NCI-H2196 (cell line): ENCODE results near the gene KRTAP1-1.
A peak's percentile ranks its signal among the peaks of the same experiment; 100 is the strongest.
"Not testable (repeated sequence)": the region's sequence is repeated elsewhere in the genome, so short reads cannot be mapped to it uniquely, and the experiment has no call there.

Source experiments
- DNase-seq: peaks from one replicate; lab custom pipeline; 2025; ENCODE audit not compliant: unreplicated experiment; lab: John Stamatoyannopoulos, UW

The KRTAP1-1 gene

DNA sequence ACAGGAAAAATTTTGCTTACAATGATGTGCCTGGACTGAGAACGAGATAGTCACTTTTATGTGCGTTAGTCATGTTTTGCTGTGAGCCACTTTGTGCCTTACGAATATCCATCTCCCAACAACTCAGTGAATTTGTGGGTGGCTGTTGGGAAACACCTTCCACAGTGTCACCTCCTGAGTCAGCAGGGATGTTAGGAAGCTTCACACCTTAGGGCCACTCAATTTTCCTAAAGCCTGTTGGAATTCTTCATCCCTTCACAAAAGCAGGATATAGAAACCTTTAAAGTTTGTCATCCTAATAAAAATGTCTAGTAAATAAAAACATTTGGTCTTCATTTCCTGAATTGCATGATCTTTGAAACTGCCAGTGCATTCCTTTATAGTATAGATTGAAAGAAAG, 28.1 kb downstream of the KRTAP1-1 start:
- no peak for DNase-seq

- no peak for DNase-seq
These were observed 28.7 kb downstream of the KRTAP1-1 start for GRCh38 chr17:41012326-41013120.

DNA sequence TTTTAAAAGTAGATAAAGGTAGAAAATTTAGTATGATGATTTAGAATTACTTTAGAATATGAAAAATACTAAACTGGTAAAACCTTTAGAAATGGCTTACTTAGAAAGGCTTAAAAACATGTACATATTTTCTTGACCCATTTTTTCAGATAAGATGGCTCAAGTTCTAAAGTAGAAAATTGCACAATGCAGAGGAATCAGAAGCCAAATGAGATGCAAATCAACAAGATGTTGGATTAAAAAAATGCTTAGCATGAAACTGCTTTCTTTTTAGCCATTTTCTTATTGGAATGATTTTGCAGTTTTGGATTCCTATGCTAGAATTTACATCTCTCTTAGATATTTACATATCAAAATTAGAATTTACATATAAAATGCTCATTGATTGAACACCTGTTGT, 30.8 kb downstream of the KRTAP1-1 start:
- DNase-seq = no peak

DNA sequence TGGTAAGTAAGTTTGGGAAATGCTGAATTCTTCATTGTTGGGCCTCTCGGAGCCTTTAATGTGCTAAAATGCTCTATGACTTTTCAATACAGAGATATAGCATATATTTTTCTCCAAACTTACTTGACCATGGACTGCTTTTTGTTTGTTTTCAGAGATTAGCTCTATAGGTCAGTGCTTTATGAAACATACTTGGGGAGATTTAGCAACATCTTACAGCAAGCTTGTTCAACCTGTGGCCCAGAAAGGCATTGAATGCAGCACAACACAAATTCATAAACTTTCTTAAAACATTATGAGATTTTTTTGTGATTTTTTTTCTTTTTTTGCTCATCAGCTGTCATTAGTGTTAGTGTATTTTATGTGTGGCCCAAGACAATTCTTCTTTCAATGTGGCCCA, 31.3 kb downstream of the KRTAP1-1 start:
- no peak for DNase-seq

- no peak for DNase-seq
These were observed 31.9 kb downstream of the KRTAP1-1 start for GRCh38 chr17:41009301-41009760.

GRCh38 chr17:41008811-41009210, 32.4 kb downstream of the KRTAP1-1 start, which contains the start of gene KRTAP3-1:
Gene KRTAP3-1 (minus strand): TSS chr17:41009128. CDS start chr17:41009074, 54 bp downstream.
- DNase-seq = peak; percentile 9

DNA sequence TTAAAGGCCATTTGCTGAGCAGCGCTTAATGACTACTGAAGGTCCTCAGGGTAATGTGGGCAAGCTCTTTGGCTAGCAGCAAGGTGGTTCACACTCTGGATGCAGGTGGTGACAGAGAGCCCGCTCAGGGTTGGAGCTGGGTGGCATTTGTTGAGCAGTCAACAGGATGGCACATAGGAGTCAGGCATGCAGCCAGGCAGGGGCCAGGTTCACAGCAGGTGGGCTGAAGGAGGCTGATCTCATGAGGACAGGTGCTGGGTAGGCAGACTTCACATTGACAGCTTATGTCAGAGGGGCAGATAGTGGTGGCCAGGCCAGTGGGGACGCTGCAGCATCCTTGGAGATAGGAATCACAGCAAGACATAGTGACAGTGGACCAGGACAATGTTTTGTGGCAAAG, 36.9 kb downstream of the KRTAP1-1 start:
- no peak for DNase-seq

GRCh38 chr17:41003926-41004325, 37.3 kb downstream of the KRTAP1-1 start:
- DNase-seq = no peak

- DNase-seq = no peak
These were observed 38.4 kb downstream of the KRTAP1-1 start for GRCh38 chr17:41002814-41003213.

GRCh38 chr17:41001795-41002194, 39.5 kb downstream of the KRTAP1-1 start:
- no peak for DNase-seq

DNA sequence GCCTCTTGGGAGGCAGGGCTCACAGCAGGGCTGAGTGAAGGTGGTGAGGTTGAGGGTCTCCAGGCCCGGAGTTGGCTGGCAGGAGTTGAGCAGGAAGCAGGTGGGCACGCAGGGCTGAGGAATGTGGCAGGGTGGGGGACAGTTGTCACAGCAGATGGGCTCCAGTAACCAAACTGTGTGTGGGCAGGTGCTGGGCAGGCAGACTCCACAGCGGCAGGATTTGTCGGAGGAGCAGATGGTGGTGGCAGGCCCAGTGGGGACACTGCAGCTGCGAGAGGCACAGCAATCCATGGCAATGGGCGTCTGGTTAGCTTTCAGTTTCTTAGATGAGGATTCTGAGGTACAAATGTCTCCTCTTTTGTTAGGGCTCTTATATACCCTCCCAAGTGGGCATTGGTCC, 41.7 kb downstream of the KRTAP1-1 start, which contains the start of gene KRTAP3-2:
KRTAP3-2 (minus strand) TSS at position 344 of the 400 bp plus-strand sequence; CDS start at position 291, 53 bp downstream.
- DNase-seq = not testable (repeated sequence)

GRCh38 chr17:40997361-40997760, 43.9 kb downstream of the KRTAP1-1 start:
- DNase-seq = no peak

- DNase-seq = no peak
These were observed 44.4 kb downstream of the KRTAP1-1 start for GRCh38 chr17:40996829-40997228.

- DNase-seq = no peak
These were observed 46.1 kb downstream of the KRTAP1-1 start for GRCh38 chr17:40995116-40995515.

- no peak for DNase-seq
These were observed 47.4 kb downstream of the KRTAP1-1 start, which contains the start of gene KRTAP3-3 for GRCh38 chr17:40993839-40994238. Gene KRTAP3-3 (minus strand): TSS chr17:40994164. CDS start chr17:40994097, 67 bp downstream.

GRCh38 chr17:40993084-40993483, 48.2 kb downstream of the KRTAP1-1 start:
- DNase-seq = no peak

GRCh38 chr17:40992666-40993065, 48.6 kb downstream of the KRTAP1-1 start:
- DNase-seq = no peak
